Measurements from ENCODE around the gene FZD10.

The FZD10 gene

GRCh38 chr12:130205495-130205894 lies 43.2 kb downstream of the FZD10 start:
- no peak for DNase-seq (ENCODE audit: low read depth in 2 of 2)

GRCh38 chr12:130212384-130212989 lies 50.2 kb downstream of the FZD10 start:
- no peak for DNase-seq (ENCODE audit: low read depth in 2 of 2)

- no peak for DNase-seq (ENCODE audit: low read depth in 2 of 2)
Observed at GRCh38 chr12:130213249-130213648, 51.0 kb downstream of the FZD10 start.

- no peak for DNase-seq (ENCODE audit: low read depth in 2 of 2)
Observed at GRCh38 chr12:130214686-130215395, 52.6 kb downstream of the FZD10 start.
